Activated CD8-positive, alpha-beta memory T cell treated with anti-CD3 and anti-CD28 coated beads, Interleukin-2, amount 50 U/mL, for 48 hours (primary cell): ENCODE data around the gene HPGD.

ENCODE experiments used
- DNase-seq: peaks from one replicate; pipeline ENCODE4 v3.0.0-alpha.2; 2020

The HPGD gene

GRCh38 chr4:174522183-174523024, at the start of gene HPGD:
TSS of gene HPGD (minus strand) at chr4:174522488. CDS start at chr4:174522451, 37 bp downstream.
- DNase-seq: peak; percentile 78

- no peak for DNase-seq
Measured at GRCh38 chr4:174564529-174564928, 42.2 kb upstream of the HPGD start.

DNA sequence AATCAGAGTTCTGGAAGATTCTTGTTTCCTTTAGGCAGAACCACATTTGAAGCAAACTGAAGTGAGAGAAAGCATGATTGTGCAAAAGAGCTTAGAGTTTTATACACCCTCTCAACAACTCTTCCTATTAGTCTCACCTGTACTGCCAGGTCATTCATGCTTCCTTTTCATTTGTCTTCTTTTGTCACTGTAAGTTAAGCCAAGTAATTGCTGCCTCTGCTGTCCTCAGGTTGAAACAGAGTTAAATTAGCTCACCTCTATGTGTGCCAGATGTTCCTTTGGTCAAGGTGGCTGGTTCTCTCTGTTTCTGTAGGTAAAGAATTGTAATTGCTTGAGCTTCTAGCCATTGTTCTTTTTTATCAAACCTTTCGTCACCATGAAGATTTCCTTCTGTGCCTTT, 41.1 kb upstream of the HPGD start:
- DNase-seq: no peak

DNA sequence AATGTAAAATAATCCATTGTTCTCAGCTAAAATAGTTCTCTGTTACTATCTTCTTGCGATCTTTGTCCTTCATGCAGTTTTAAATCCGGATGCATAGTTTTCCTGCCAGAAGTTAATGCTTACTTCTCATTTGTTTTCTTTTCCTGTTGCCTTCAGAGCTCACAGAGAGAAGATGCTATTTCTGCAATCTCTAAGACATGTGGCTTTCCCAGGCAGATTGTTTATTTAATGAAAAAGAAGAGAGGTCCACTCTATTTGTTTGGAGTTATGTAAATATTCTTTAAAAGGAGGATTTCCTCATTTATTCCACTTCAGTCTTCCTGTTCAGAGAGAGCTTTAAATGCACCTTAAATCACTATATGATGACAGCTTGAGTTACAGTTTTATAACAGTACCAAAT, 39.3 kb upstream of the HPGD start:
- DNase-seq: no peak

- DNase-seq: no peak
Measured at GRCh38 chr4:174559894-174560293, 37.6 kb upstream of the HPGD start.

DNA sequence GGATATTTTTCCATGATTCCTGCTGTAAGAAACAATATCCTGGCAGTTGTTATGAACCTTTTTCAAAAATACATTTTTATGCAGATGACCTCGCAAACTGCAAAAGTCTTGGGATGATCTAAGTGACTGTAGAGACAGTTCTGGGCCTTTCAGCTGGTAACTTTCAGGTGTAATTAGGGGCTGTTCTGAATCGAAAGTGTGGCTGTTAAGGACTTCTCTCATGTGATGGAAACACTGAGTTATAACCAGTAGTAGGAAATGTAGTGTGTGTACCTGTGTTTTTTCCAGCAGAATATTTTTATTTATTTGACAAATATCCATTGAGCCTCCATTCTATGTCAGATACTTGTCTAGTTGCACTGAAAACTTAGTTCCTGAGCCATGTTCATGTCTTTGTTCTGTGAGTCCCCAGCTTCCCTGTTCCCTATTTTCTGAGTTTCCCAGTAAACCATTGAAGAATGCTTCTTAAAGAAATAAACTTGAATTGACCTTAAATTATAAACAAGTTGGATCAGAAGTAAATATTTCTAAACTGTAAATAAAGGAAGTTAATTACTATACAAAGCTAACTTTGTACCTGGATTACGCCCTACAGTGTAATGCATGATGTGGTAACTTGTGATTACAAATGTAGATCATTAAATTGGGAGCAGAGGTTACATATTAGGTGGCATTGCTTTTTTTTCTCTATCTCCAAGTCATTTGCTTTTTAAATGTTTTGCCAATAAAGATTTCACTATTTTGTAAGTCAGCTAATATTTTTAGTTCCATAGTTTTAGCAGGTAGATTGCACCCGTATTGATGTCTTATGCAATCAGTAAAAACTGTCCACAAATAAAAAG, 33.7 kb upstream of the HPGD start:
- DNase-seq: no peak

DNA sequence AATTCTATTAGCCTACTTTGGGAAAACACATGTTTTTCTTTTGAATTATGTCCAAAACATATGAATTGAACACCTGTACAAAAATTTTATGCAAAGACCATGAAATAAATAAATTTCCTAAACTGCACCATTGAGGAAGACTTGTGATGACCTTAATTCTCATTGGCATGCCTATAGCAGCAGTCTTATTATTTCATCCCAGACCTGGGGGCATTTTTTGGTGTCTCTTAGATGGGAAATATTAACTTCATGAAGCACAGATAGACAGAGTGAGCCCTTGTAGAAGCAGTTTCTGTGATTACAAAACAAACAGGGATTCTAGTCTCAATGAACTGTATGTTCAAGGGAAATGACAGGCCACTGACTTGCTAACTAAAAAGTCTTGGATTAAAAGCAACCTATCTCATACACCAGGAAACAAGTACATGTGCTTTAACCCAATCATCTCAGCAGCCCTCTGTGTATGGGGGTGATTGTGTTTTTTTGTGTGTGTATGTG, 32.0 kb upstream of the HPGD start:
- no peak for DNase-seq

- no peak for DNase-seq
Measured at GRCh38 chr4:174553828-174554227, 31.5 kb upstream of the HPGD start.

DNA sequence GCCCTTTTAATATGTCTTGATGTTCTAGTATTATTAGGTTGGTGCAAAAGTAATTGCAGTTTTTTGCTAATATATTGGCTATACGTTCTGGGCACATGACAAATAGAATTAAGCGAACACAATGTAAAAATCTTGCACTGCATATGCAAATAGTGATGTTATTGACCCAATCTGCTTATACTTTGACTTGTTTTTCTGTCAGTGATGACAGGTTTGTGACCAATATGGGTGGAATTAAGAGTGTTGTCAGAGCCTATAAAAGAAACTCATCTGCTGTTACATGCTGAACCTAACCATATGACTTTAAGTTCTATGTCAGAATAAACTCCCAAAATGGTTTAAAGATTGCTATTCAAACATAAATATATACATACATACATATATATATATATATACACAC, 30.7 kb upstream of the HPGD start:
- no peak for DNase-seq

GRCh38 chr4:174550541-174550940, 28.3 kb upstream of the HPGD start:
- DNase-seq: no peak

DNA sequence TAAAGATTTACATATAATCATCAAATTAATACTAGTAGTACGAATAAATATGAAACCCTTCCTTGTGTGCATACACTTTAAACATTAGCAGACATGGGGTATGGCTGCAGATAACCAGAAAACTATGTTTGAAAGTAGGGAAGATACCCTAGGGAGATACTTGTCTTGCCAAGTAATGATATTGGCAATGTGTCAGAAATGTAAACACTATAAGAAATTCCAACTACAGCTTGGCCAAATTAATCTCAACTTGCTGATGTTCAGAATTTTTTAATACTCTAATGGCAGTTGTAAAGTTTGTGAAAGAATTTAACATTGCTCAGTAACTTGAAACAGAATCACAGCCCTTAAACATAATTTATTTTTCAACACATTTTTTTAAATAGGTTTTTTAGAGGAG, 27.4 kb upstream of the HPGD start:
- no peak for DNase-seq

DNA sequence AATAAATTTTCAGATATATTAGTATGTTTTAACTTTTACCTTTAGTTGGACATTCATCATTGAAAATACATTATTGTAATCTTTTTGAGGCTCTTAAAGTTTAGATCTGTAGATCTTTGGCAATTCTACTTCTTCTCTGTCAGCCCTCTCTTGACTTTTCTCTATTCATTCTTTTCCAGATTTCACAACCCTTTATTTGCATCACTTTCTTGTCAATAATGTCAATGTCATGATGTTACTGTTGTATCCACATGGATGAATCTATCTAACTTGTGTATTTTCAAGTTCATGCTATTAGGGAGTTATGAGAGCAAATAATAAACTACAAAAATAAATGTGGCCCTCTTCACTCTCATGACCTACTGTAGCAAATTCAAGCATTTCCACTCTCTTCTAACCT, 23.0 kb upstream of the HPGD start:
- no peak for DNase-seq

DNA sequence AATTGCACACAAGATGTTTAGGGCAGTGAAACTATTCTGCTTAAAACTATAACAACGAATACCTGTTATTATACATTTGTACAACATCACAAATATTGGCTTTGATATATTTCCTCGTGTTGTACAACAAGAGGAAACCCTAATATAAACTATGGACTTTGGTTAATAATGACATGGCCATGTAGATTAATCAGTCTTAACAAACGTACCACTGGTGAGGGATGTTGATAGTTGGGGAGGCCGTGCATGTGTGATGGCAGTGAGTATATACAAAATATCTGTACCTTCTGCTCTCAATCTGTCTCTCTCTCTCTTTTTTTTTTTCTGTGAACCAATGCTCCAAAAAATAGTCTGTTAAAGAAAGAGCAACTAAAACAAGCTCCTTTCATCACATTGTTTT, 22.2 kb upstream of the HPGD start:
- DNase-seq: no peak

- DNase-seq: no peak
Measured at GRCh38 chr4:174540175-174540574, 17.9 kb upstream of the HPGD start.

DNA sequence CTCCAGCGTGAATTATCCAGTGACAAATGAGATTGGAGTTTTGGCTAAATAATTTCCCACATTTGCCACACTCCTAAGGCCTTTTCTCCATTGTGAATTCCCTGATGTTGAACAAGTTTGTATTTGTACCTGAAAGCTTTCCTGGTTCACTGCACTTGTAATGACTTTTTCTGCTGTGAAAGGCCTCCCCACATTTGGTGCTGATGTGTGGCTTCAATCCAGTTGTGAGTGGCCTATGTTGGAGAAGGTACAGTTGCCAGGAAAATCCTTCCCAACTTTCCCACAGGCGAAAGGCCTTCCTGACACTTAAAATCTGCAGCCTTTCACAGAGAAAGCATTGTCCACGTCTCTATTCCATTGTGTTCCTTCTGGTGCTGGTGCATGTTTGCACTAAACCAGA, 17.3 kb upstream of the HPGD start:
- DNase-seq: no peak

- no peak for DNase-seq
Measured at GRCh38 chr4:174538876-174539250, 16.6 kb upstream of the HPGD start.

DNA sequence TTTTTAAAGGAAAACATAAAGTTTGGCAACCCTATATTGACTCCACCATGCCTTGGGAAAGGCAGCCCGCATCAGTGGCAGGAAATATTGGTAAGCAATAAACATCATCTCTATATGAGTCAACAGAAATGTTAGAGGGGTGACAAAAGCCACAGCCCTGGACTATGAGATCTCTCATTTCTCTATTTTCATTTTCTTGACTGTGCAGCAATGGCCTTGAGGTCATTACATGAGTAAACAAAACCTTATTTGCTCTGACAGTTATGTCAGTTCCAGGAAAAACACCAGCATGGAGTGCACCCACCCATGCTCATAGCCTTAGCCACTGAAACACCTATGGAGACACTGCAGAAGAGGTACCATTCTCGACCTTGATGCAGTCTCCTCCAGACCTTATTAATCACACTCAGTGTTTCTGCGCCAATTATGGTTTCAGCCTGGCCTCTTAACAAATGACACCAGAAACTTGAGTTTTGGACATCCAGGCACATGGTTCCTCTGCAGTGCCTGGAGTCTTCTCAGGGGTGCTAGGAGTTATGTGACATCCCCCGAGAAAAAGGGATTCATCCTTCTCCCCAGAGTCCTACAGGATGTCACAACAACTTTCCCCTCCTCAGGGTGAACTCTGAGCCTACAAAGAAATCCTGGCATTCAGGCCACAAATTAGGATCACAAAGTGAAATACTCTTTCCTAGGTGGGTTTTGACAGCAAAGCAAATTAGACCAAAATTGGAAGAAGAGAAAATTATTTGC, 16.0 kb upstream of the HPGD start:
- DNase-seq: no peak

DNA sequence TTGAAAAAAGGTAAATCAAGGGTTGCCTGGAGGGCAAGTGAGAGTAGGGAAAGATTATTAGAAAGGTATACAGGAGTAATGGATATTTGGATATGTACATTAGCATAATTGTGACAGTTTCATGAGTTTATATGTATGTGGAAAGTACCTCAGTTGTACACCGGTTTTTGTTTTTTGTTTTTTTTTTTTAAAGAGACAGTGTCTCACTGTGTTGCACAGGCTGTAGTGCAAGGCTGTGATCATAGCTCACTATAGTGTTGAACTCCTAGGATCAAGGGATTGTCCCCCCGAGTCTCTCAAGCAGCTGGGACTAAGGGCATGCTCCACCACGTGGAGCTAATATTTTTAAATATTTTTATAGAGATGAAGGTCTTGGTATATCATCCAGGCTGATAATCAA, 15.3 kb upstream of the HPGD start:
- no peak for DNase-seq

DNA sequence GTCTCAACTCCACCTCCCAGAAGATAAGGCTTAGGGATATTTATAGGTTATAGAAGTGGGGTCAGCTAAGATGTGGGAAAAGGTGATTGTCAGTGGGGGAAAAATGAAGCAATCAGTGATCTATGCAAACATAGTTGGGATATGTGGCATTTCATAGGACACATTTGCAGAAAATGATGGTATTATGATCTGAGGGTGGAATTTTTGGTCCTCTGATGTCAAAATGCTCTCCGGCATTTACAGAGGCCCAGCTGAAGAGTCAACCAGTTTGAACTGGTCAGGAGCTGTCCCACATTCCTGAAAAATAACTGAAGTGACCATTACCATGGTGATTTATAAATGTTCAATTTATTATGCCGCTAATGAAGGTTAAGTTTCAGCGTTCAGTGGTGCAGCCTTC, 12.2 kb upstream of the HPGD start:
- no peak for DNase-seq

DNA sequence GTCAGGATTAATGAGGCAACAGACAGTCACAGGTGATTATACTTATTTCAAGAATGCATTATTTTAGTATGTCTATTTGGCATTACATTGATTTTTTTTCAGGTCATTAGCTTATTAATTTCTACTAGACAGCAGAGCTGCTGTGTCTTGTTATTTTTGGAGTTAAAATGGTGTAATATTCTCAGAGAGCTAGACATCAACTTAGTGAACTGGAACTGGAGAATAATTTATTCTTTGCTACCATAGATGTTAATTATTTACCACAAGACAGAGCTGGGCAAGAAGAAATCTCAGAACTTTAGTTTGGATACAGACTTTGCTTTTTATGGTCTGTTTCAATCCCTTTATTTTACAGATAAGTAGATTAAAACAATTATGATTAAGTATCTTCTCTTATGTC, 10.2 kb upstream of the HPGD start:
- DNase-seq: no peak

DNA sequence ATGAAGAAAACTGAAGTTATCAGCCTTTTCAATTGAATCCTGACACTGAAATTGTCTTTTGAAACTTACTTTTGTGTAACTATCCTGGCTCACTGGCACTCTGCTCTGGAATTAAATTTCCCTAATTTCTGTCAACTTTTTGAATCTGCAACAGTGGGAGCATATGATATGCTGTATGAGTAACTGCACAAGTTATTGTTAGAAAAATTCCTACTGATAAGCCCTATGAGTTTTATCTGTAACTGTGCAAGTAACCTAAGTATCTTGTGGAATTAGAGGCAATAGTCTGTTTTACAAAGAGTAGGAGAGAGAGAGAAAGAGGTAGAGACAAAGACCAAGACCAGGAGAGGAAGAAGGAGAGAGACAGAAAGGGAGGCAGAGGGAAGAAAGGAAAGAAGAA, 9.2 kb upstream of the HPGD start:
- no peak for DNase-seq

DNA sequence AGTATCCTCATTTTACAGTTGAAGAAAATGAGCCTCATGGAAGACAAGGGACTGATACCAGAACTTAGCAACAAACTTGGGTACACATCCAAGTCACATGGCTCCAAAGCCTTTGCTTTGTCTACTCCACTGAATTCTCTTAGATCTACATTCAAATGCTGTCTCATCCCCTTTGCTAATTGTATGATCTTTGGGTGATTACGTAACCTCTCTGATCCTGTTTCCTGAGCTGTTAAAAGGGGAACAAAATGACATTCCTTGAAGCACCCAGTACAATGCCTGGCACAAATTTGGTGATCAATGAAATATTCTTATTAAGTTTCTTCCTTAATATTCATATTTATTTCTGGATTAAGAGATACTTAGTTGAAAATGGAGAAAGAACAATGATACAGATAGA, 5.9 kb upstream of the HPGD start:
- no peak for DNase-seq

GRCh38 chr4:174526731-174527130, 4.4 kb upstream of the HPGD start:
- DNase-seq: no peak
